WTC11 (cell line): Measurements from ENCODE around the gene LIMD2. TPM values are rescaled to one million over a fixed set of nuclear protein-coding genes. Genes with fewer than 3 reads are reported as not detected.

Experiments used
- ATAC-seq: fragments of 200-7000 bp; cut with Tn5 transposase; 2 replicates; pipeline ENCODE4 v1.10.0; 2021; ENCODE audit warnings: mild to moderate bottlenecking, moderate library complexity
- CTCF ChIA-PET: fragments of 300-600 bp; sonication (Branson Sonifier 250); formaldehyde crosslinking; loops from one replicate; lab custom pipeline; 2021; ENCODE audit warnings: antibody characterized with exemption; lab: Charles Lee
- POLR2A ChIA-PET: fragments of 350-600 bp; sonication (Branson Sonifier 250); formaldehyde crosslinking; loops from one replicate; lab custom pipeline; 2021; ENCODE audit warnings: antibody characterized with exemption; lab: Charles Lee
- DNase-seq: peaks from one replicate; pipeline ENCODE4 v3.0.0; 2021; ENCODE audit warnings: low spot score
- H3K27ac Mint-ChIP-seq: 2 replicates; pipeline ENCODE4 v1.8.0; 2021; ENCODE audit warnings: mixed read lengths
- H3K27me3 Mint-ChIP-seq: 2 replicates; pipeline ENCODE4 v1.8.0; 2021; ENCODE audit warnings: low read depth, mild to moderate bottlenecking, moderate library complexity, mixed read lengths
- H3K36me3 Mint-ChIP-seq: 2 replicates; pipeline ENCODE4 v1.8.0; 2021; ENCODE audit warnings: mixed read lengths
- H3K4me1 Mint-ChIP-seq: 2 replicates; pipeline ENCODE4 v1.8.0; 2022; ENCODE audit warnings: mixed read lengths
- H3K4me3 Mint-ChIP-seq: 2 replicates; pipeline ENCODE4 v1.8.0; 2021; ENCODE audit warnings: mild to moderate bottlenecking, moderate library complexity, mixed read lengths
- H3K9me3 Mint-ChIP-seq: 2 replicates; pipeline ENCODE4 v1.8.0; 2021; ENCODE audit warnings: mixed read lengths
- CDX4 ChIP-seq: fragments of 250-450 bp; sonication (Bioruptor Pico); IDR thresholded peaks from 2 replicates; pipeline ENCODE4 v1.9.0; 2021; ENCODE audit warnings: moderate library complexity, mild to moderate bottlenecking, inconsistent platforms, borderline replicate concordance
- E2F4 ChIP-seq: sonication (generic); formaldehyde crosslinking; IDR thresholded peaks from 2 replicates; pipeline ENCODE4 v1.8.1; 2022; ENCODE audit warnings: low read depth, mild to moderate bottlenecking, moderate library complexity, missing genetic modification reagents, borderline replicate concordance
- ESRRA ChIP-seq: sonication (generic); formaldehyde crosslinking; IDR thresholded peaks from 2 replicates; pipeline ENCODE4 v1.8.1; 2022; ENCODE audit warnings: mild to moderate bottlenecking, missing genetic modification reagents, borderline replicate concordance
- GABPB1 ChIP-seq: sonication (generic); formaldehyde crosslinking; IDR thresholded peaks from 2 replicates; pipeline ENCODE4 v1.8.1; 2023; ENCODE audit warnings: mild to moderate bottlenecking, missing genetic modification reagents
- JUN ChIP-seq: sonication (generic); formaldehyde crosslinking; IDR thresholded peaks from 2 replicates; pipeline ENCODE4 v1.8.0; 2023; ENCODE audit warnings: mild to moderate bottlenecking, missing genetic modification reagents
- MAX ChIP-seq: sonication (generic); formaldehyde crosslinking; IDR thresholded peaks from 2 replicates; pipeline ENCODE4 v1.8.0; 2022; ENCODE audit warnings: mild to moderate bottlenecking, missing genetic modification reagents
- OVOL2 ChIP-seq: fragments of 250-450 bp; sonication (Bioruptor Pico); IDR thresholded peaks from 2 replicates; pipeline ENCODE4 v1.9.0; 2021; ENCODE audit warnings: mild to moderate bottlenecking, borderline replicate concordance
- PRDM15 ChIP-seq: sonication (generic); formaldehyde crosslinking; IDR thresholded peaks from 2 replicates; pipeline ENCODE4 v1.8.0; 2022; ENCODE audit warnings: missing genetic modification reagents
- SOX15 ChIP-seq: fragments of 250-450 bp; sonication (Bioruptor Pico); IDR thresholded peaks from 2 replicates; pipeline ENCODE4 v1.9.0; 2021; ENCODE audit warnings: mild to moderate bottlenecking
- TEAD1 ChIP-seq: sonication (generic); formaldehyde crosslinking; IDR thresholded peaks from 2 replicates; pipeline ENCODE4 v1.8.0; 2022; ENCODE audit warnings: mild to moderate bottlenecking, missing genetic modification reagents
- TP53 ChIP-seq: sonication (generic); formaldehyde crosslinking; IDR thresholded peaks from 2 replicates; pipeline ENCODE4 v1.8.1; 2023; ENCODE audit warnings: mild to moderate bottlenecking, missing genetic modification reagents
- USF1 ChIP-seq: sonication (generic); formaldehyde crosslinking; IDR thresholded peaks from 2 replicates; pipeline ENCODE4 v1.8.0; 2022; ENCODE audit warnings: mild to moderate bottlenecking, missing genetic modification reagents
- ZNF219 ChIP-seq: sonication (generic); formaldehyde crosslinking; IDR thresholded peaks from 2 replicates; pipeline ENCODE4 v1.8.0; 2023; ENCODE audit warnings: missing genetic modification reagents, mild to moderate bottlenecking, borderline replicate concordance
- ZNF317 ChIP-seq: sonication (generic); formaldehyde crosslinking; IDR thresholded peaks from 2 replicates; pipeline ENCODE4 v1.8.1; 2023; ENCODE audit warnings: low read depth, mild to moderate bottlenecking, moderate library complexity, missing genetic modification reagents, borderline replicate concordance
- ZNF416 ChIP-seq: fragments of 250-450 bp; sonication (Bioruptor Pico); IDR thresholded peaks from 2 replicates; pipeline ENCODE4 v1.9.0; 2021; ENCODE audit warnings: mild to moderate bottlenecking, inconsistent platforms
- ZNF532 ChIP-seq: fragments of 250-450 bp; sonication (Bioruptor Pico); IDR thresholded peaks from 2 replicates; pipeline ENCODE4 v1.9.0; 2021; ENCODE audit warnings: mild to moderate bottlenecking, borderline replicate concordance
- total RNA-seq: library from RNA; stranded (reverse); gene quantifications from 3 replicates; pipeline ENCODE4 v1.2.3, GENCODE V29; 2021

Gene LIMD2
- total RNA-seq, 1 experiment from 2014 or later = 91.8 TPM

GRCh38 chr17:63685041-63685440 is 14.9 kb downstream of the LIMD2 start:
- CTCF ChIA-PET = interaction anchor here (1.1 kb wide), 1 partner anchor 73 kb away, joined by 3 read pairs; no protein-coding TSS in a partner anchor
- Mint-ChIP-seq H3K9me3 (no peaks in the 10 kb centered on the region), H3K27me3 (no peaks in the 10 kb centered on the region), H3K4me3 (no peak overlapping the region), H3K36me3 (peaks cover 13% of the 10 kb centered on the region), H3K4me1 (peaks cover 9% of the 10 kb centered on the region), H3K27ac (no peak overlapping the region)
- ATAC-seq = no peak
- POLR2A ChIA-PET = no interaction called here
- TF ChIP-seq E2F4 (CRISPR knock-in tag) = no peak
- no peak for TF ChIP-seq ZNF219 (CRISPR knock-in tag)
- TF ChIP-seq TEAD1 (CRISPR knock-in tag) = no peak
- no peak for TF ChIP-seq GABPB1
- no peak for DNase-seq

- peaks cover 9% of the 10 kb centered on the region for H3K4me1 Mint-ChIP-seq
- H3K27me3 Mint-ChIP-seq = no peaks in the 10 kb centered on the region
- DNase-seq (no peak), ATAC-seq (no peak)
- H3K27ac Mint-ChIP-seq = no peak overlapping the region
- TF ChIP-seq ESRRA (CRISPR knock-in tag) (no peak), ZNF219 (CRISPR knock-in tag) (no peak), JUN (CRISPR knock-in tag) (no peak), ZNF317 (no peak), ZNF532 (CRISPR knock-in tag) (no peak), TP53 (CRISPR knock-in tag) (no peak), CDX4 (CRISPR knock-in tag) (no peak), PRDM15 (no peak), MAX (no peak), OVOL2 (no peak), SOX15 (CRISPR knock-in tag) (no peak), USF1 (CRISPR knock-in tag) (no peak), ZNF416 (CRISPR knock-in tag) (no peak)
- H3K4me3 Mint-ChIP-seq = no peak overlapping the region
- CTCF ChIA-PET = interaction anchor here (0.5 to 1.0 kb wide), 2 partner anchors 12 to 257 kb away, joined by 3 read pairs; no protein-coding TSS in a partner anchor
- peaks cover 11% of the 10 kb centered on the region for H3K36me3 Mint-ChIP-seq
- POLR2A ChIA-PET = no interaction called here
- H3K9me3 Mint-ChIP-seq = no peaks in the 10 kb centered on the region
These were observed 16.9 kb downstream of the LIMD2 start for GRCh38 chr17:63682981-63683380.
